Right atrium auricular region (tissue), 2 donors: Measurements from ENCODE around the gene STRIT1. TPM values are rescaled to one million over a fixed set of nuclear protein-coding genes. Genes with fewer than 3 reads are reported as not detected.

Source experiments
- DNase-seq: peaks from one replicate; pipeline ENCODE4 v3.0.0-alpha.2; 2019; ENCODE audit warnings: low spot score
- H3K27ac ChIP-seq, 2 donors: fragments of 200-600 bp; sonication (generic); 1 replicate in 1 of 2; 2 replicates in 1 of 2; pipeline ENCODE4 v1.5.1; 2016 to 2019
- H3K27me3 ChIP-seq, 2 donors: fragments of 200-600 bp; sonication (generic); one replicate each; pipeline versions ENCODE4 v1.5.1 to v1.6.0; 2017 to 2019
- H3K36me3 ChIP-seq: fragments of 200-600 bp; sonication (generic); one replicate; pipeline ENCODE4 v1.5.1; 2016
- H3K4me1 ChIP-seq, 2 donors: fragments of 200-600 bp; sonication (generic); one replicate each; pipeline versions ENCODE4 v1.5.1 to v1.6.0; 2017 to 2019
- H3K4me3 ChIP-seq, 2 donors: fragments of 200-600 bp; sonication (generic); 1 replicate in 1 of 2; 2 replicates in 1 of 2; pipeline ENCODE4 v1.5.1; 2017 to 2019; ENCODE audit warnings: mild to moderate bottlenecking in 1 of 2, moderate library complexity in 1 of 2
- H3K9me3 ChIP-seq, 2 donors: fragments of 200-600 bp; sonication (generic); one replicate each; pipeline ENCODE4 v1.5.1; 2019
- CTCF ChIP-seq, 2 donors: fragments of 200-600 bp; sonication (generic); IDR thresholded peaks; one replicate each; pipeline ENCODE4 v1.5.1; 2019; ENCODE audit warnings: antibody characterized with exemption in 2 of 2
- total RNA-seq, 2 donors: library from RNA; depleted of rRNA; stranded (reverse); fragments of >200 nt; gene quantifications; one replicate each; pipeline ENCODE4 v1.1.0, GENCODE V29; 2016

The STRIT1 gene
- total RNA-seq, 2 donors from 2014 or later = not detected

- no peak for DNase-seq
- no peaks in the 10 kb centered on the region for H3K9me3 ChIP-seq
- no peak overlapping the region for H3K27ac ChIP-seq
- H3K27me3 ChIP-seq = no peaks in the 10 kb centered on the region
- H3K36me3 ChIP-seq = no peaks in the 10 kb centered on the region
- no peaks in the 10 kb centered on the region for H3K4me1 ChIP-seq
- no peak overlapping the region for H3K4me3 ChIP-seq
- TF ChIP-seq CTCF (IDR thresholded peaks at IDR 0.05) = no peak
These were observed 27.5 kb upstream of the STRIT1 start for GRCh38 chr3:155320934-155321333.

GRCh38 chr3:155318740-155319139 is 25.3 kb upstream of the STRIT1 start:
- TF ChIP-seq CTCF (IDR thresholded peaks at IDR 0.05) = no peak
- DNase-seq = no peak
- H3K36me3 ChIP-seq = no peaks in the 10 kb centered on the region
- H3K27ac ChIP-seq = no peak overlapping the region
- no peaks in the 10 kb centered on the region for H3K9me3 ChIP-seq
- no peak overlapping the region for H3K4me3 ChIP-seq
- H3K4me1 ChIP-seq = no peaks in the 10 kb centered on the region
- no peaks in the 10 kb centered on the region for H3K27me3 ChIP-seq

GRCh38 chr3:155317211-155317610 is 23.7 kb upstream of the STRIT1 start:
- DNase-seq = no peak
- no peak for TF ChIP-seq CTCF (IDR thresholded peaks at IDR 0.05)
- Histone ChIP-seq H3K27ac (no peak overlapping the region), H3K27me3 (no peaks in the 10 kb centered on the region), H3K9me3 (no peaks in the 10 kb centered on the region), H3K36me3 (no peaks in the 10 kb centered on the region), H3K4me1 (peaks cover 0 to 7% of the 10 kb centered on the region in 2 donors), H3K4me3 (no peak overlapping the region)

- DNase-seq = no peak
- H3K27ac ChIP-seq = no peak overlapping the region
- H3K4me1 ChIP-seq = peaks cover 0 to 7% of the 10 kb centered on the region in 2 donors
- TF ChIP-seq CTCF (IDR thresholded peaks at IDR 0.05) = no peak
- H3K27me3 ChIP-seq = no peaks in the 10 kb centered on the region
- no peak overlapping the region for H3K4me3 ChIP-seq
- no peaks in the 10 kb centered on the region for H3K9me3 ChIP-seq
- no peaks in the 10 kb centered on the region for H3K36me3 ChIP-seq
These were observed 22.9 kb upstream of the STRIT1 start for GRCh38 chr3:155316426-155316825.

GRCh38 chr3:155313916-155314315 is 20.4 kb upstream of the STRIT1 start:
- Histone ChIP-seq H3K27ac (no peak overlapping the region), H3K4me3 (no peak overlapping the region), H3K9me3 (no peaks in the 10 kb centered on the region), H3K36me3 (no peaks in the 10 kb centered on the region), H3K4me1 (peaks cover 0 to 7% of the 10 kb centered on the region in 2 donors), H3K27me3 (no peaks in the 10 kb centered on the region)
- no peak for TF ChIP-seq CTCF (IDR thresholded peaks at IDR 0.05)
- no peak for DNase-seq

- H3K9me3 ChIP-seq = no peaks in the 10 kb centered on the region
- H3K36me3 ChIP-seq = no peaks in the 10 kb centered on the region
- H3K27ac ChIP-seq = no peak overlapping the region
- DNase-seq = no peak
- H3K4me3 ChIP-seq = no peak overlapping the region
- H3K4me1 ChIP-seq = peaks cover 0 to 7% of the 10 kb centered on the region in 2 donors
- no peak for TF ChIP-seq CTCF (IDR thresholded peaks at IDR 0.05)
- no peaks in the 10 kb centered on the region for H3K27me3 ChIP-seq
These were observed 19.8 kb upstream of the STRIT1 start for GRCh38 chr3:155313300-155313699.
